Fibroblast of pulmonary artery (primary cell): ENCODE measurements around the gene EFHC1.

Experiments
- DNase-seq: peaks from one replicate; pipeline ENCODE4 v3.0.0-alpha.2; 2010; ENCODE audit warnings: low read depth
- H3K4me3 ChIP-seq: replicated peaks from 2 replicates; pipeline ENCODE4 v1.5.1; 2011; ENCODE audit warnings: low read depth, mild to moderate bottlenecking, control low read depth, low read length, moderate library complexity
- TF ChIP-seq, protein P1 (sequence below): IDR thresholded peaks from 2 replicates; pipeline ENCODE4 v1.5.1; 2011; ENCODE audit warnings: mild to moderate bottlenecking, control low read depth, low read length, inconsistent platforms; ENCODE audit errors: missing control alignments

EFHC1 gene

GRCh38 chr6:52409499-52409898 is 10.6 kb upstream of the EFHC1 start:
- TF ChIP-seq, protein P1, sequence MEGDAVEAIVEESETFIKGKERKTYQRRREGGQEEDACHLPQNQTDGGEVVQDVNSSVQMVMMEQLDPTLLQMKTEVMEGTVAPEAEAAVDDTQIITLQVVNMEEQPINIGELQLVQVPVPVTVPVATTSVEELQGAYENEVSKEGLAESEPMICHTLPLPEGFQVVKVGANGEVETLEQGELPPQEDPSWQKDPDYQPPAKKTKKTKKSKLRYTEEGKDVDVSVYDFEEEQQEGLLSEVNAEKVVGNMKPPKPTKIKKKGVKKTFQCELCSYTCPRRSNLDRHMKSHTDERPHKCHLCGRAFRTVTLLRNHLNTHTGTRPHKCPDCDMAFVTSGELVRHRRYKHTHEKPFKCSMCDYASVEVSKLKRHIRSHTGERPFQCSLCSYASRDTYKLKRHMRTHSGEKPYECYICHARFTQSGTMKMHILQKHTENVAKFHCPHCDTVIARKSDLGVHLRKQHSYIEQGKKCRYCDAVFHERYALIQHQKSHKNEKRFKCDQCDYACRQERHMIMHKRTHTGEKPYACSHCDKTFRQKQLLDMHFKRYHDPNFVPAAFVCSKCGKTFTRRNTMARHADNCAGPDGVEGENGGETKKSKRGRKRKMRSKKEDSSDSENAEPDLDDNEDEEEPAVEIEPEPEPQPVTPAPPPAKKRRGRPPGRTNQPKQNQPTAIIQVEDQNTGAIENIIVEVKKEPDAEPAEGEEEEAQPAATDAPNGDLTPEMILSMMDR, result no peak
- H3K4me3 ChIP-seq, result no peak overlapping the region
- DNase-seq, result peak; percentile 49

DNA sequence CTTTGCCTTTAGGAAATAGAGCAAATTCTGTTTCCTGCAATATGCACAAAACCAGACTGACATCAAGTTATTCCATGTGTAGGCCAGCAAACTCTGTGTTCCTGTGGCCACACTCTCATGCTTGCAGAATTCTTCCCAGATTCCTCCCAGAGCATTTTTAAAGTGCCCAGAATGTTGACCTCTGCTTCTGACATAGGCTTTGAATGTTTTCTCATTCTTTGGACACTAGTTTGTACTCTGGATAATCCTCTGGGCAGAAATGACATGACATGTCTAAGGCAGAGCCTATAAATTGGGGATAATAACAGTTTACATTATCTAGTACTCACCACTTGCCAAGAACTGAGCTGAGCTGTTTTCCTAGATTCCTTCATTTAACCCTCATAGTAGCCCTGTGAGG is 9.2 kb upstream of the EFHC1 start:
- no peak for DNase-seq
- TF ChIP-seq, protein P1, result no peak
- no peak overlapping the region for H3K4me3 ChIP-seq

DNA sequence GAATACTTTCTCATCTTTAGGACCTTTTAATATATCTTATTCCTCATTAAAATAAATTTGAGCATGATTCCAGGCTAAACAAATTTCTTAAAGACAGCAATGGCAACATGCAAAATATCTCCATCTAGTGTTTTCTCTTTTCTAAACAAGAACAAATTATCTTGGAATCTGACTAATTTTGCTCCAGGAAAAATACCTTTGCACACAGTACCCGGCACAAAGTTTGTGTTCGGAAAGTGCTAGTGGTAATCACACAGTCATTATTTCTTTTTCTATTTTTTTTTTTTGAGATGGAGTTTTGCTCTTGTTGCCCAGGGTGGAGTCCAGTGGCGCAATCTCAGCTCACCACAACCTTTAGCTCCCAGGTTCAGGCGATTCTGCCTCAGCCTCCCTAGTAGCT is 8.2 kb upstream of the EFHC1 start:
- TF ChIP-seq, protein P1, result no peak
- H3K4me3 ChIP-seq, result no peak overlapping the region
- no peak for DNase-seq

GRCh38 chr6:52415333-52415732 is 4.8 kb upstream of the EFHC1 start:
- TF ChIP-seq, protein P1, result no peak
- no peak for DNase-seq

GRCh38 chr6:52415917-52416628 is 4.1 kb upstream of the EFHC1 start:
- peak; percentile 29 for DNase-seq
- no peak overlapping the region for H3K4me3 ChIP-seq
- TF ChIP-seq, protein P1, result no peak

More at GRCh38 chr6:52415333-52415732, 4.8 kb upstream of the EFHC1 start:
- no peak overlapping the region for H3K4me3 ChIP-seq

DNA sequence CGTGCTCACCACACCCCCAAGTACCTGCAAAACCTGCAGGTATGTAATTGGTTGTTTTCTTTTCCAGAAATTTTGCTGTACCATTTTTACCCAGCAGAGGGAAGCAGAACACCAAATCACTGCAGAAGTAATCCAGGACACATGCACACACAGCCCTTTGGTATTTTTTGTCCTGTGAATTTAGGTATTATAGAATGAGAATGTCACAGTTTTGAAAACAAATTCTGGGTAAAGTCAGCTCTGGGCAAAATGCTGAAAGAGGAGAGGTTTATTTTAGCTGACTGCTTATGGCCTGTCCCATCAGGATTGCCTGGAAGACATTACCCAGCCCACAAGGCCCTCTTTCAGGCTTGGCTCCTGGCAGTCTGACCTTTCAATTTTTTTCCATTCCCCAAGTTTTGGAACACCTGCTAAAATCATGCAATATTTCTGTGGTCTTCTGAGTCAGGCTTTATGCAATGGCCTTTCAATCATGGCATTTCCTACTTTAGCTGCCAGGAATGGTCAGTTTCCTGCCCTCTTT is 3.5 kb upstream of the EFHC1 start:
- peak; percentile 80 for DNase-seq
- no peak overlapping the region for H3K4me3 ChIP-seq
- TF ChIP-seq, protein P1, result peak; percentile 85

DNA sequence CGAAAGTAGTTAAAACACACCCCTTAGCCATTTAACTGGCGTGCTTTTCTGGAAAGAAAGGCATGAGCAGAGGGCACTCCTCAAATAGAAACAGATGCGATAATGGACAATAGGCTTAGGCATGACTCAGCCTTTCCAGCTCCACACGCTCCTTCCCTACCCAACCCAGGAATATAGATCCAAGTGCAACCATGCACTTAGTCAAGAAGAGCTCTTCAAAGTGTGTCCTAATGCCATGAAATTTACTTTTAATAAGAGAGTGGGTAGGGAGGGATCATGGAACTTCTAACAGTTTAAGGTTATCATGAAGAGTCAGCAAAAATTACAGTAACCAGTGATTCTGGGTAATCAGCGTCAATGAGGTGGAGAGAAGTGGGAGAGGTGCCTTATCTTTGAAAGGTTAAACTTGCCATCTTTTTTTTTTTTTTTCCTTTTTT is 2.4 kb upstream of the EFHC1 start:
- DNase-seq, result peak; percentile 94
- TF ChIP-seq, protein P1, result no peak

More for the DNA sequence above, 2.4 kb upstream of the EFHC1 start:
- H3K4me3 ChIP-seq, result no peak overlapping the region
